HG03066 (cell line): ENCODE data around the gene TICRR.

Experiments
- ATAC-seq: cut with Tn5 transposase; IDR thresholded peaks from one replicate; pipeline ENCODE4 v1.9.1; 2021; ENCODE audit warnings: low read depth; ENCODE audit not compliant: unreplicated experiment

TICRR gene

DNA sequence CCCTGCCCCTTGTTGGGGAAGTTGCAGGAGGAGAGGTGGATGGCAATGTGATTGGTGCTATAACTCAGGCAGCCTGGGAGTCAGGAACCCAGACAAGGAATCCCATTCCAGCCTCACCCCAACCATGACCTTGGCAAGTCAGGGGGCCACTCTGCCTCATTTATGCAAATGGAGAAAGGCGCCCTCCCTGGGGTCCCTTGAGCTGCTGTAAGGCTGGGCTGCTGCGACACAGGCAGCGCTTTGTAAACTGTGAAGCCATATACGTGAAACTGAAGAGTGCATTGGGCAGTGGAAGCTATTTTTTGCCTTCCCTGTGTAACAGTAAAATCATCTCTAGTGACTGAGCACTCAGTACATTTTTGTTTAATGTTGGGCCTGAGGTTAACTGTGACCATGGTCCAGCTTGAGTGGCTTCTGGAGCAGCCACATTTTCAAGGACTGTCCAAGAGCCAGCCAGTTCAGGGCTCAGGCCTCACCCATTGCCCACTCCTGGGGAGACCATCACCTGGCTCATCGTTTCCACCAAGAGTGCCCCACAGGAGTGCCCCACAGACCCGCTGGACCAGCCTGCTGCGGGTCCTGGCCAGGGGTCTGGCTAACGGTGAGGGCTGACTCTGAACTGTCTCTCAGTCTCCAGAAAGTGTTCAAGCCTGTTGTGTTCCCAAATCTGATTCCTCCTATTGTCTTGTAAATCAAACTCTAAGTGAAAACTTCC lies 52.1 kb downstream of the TICRR start:
- no peak for ATAC-seq

DNA sequence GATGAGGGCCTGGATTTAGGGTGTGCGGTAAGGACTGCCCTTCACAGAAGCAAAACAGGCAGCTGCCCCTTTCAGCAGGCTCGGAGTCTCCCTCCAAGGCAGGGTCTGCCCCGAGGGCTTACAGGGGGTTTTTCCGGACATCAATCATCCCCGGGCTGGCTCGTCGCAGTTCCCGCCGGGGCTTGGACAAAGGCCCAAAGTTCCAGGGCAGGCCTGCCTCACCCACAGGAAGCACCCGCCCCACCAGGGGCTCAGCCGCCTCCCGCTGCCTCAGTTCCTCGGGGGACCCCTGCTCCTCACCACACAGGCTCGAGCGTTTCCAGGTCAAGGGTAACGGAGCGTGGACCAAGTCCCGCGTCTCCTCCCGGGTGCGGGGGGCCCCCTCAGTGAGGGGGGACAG lies 53.0 kb downstream of the TICRR start:
- no peak for ATAC-seq

DNA sequence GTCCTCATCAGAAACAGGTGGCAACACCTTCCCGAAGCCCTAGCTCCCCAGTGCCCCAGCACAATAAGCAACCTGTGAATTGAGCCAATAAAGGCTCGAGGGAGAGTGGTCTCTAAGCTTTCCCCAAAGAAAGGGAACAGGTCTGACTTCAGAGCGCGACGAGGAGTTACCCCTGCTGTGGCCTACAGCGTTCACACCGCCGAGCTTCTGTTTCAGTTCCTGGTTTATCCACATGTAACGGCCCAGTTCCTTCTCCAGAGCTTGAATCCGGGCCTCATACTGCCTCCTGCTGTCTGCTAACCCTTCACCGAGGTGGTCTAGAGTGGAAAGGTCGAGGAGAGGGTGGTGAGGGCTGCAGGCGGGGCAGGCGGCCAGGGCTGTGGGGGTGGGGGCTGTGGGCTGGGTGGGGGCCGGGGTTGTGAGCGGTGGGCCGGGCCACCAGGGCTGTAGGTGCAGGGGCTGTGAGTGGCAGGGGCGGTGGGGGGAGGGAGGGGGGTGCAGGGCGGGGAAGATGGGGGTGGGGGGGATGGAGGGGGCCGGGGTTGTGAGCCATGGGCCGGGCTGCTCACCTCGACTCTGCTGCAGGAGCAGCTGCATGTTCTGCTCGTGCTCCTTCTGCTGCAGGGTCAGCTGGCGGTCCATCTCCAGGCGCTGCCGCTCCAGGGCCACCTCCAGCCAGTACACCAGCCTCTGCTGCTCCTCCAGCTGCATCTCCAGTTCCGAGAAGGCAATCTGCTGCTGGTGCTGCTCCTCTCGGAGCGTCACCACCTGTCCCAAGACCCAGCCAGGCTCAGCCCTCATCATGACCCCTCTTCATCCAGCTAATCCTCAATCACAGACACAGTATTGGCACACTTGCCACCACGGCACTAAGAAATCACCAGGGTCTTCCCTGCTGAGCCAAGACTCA lies 53.8 kb downstream of the TICRR start:
- no peak for ATAC-seq

- no peak for ATAC-seq
Observed at GRCh38 chr15:89629829-89630228, 54.6 kb downstream of the TICRR start.

GRCh38 chr15:89630260-89630659 lies 55.0 kb downstream of the TICRR start:
- ATAC-seq: no peak

DNA sequence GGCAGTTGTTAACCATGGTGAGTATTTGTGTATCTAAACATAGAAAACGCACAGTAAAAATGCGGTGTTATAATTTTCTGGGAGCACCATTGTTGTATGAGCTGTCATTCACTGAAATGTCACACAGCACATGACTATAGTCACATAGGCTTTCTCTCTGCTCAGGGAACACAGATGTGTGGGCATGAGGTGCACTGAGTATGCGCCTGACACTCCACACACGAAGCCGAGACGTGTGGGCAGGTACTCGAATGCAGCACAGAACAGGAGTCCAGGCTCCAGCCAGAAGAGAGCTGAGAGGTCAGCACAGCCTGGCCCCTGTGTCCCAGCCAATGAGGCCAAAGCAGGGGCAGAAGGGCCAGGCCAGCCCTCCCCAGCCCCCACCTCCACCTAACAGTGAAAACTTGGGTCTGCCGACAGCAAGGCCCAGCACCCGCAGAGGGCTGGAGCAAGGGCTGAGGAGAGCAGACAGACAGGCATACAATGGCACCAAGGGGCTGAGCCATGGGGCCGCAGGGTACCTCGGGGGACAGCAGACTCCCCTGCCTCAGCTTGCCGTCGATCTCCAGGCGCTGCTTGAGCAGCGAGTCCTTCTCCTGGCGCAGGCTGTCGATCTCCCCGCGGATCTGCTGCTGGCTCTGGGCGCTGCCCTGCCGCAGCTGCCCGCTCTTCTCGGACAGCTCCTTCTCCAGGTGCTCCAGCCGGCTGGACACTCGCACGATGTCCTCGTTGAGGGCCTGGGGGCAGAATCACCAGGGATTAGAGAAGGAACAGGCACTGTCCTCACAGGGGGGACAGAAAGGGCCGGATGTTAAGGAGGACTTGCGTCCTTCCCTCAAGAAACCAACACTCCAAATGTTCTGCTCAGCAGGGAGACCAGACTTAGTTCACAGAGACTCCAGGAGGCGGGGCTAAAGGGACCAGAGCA lies 56.0 kb downstream of the TICRR start:
- ATAC-seq: no peak

GRCh38 chr15:89631902-89632264 lies 56.6 kb downstream of the TICRR start:
- ATAC-seq: no peak

- ATAC-seq: no peak
Observed at GRCh38 chr15:89632563-89633430, 57.5 kb downstream of the TICRR start.

DNA sequence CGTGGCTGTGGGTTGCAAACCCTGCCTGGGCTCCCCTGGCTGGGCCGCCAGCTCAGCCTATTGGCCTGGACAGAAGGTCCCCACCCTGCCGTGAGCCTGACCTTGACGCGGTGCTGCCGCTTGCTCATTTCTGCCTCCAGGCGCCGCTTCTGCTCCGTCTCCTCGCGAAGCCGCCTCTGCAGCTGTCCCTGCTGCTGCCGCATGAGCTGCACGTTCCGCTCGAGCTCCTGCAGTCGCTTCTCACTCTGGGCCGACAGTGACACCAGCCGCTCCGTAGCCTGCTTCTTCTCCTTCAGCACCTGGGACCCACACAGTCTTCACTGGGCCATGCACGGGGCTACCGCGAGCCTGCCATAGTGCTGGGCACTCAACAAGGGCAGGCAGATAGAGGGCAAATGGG lies 58.3 kb downstream of the TICRR start:
- ATAC-seq: no peak

DNA sequence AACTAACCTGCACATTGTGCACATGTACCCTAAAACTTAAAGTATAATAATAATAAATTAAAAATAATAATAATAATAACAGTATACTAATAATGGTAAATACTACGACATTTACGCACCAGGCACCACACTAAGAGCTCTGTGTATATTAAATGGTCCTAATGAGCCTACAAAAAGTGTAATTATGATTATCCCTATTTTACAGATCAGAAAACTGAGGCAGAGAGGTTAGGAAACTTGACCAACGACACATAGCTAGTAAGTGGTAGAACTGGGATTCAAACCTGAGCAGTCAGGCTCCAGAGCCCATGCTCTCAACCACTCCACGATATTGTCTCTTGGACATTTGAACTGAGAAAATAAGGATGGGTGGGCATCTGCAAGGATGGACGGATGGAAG lies 65.0 kb downstream of the TICRR start:
- no peak for ATAC-seq

GRCh38 chr15:89641053-89641452 lies 65.8 kb downstream of the TICRR start:
- no peak for ATAC-seq

DNA sequence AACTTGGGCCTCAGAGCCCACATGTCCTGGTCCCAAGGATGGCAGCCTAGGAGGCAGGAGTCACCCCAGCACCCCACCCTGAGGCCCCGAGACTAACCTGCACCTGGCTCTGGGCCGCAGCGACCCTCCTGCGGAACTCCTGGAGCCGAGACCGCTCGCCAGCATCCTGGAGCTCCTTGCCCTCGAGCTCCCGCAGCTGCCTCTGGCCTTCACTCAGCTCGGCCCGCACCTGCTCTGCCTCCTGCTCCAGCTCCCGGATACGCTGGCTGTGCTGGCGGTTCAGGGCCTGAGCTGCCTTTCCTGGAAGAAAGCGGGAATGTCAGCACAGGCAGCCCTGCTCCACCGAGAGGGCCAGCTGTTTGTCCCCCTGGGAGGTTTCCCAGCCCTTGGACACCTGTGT lies 66.8 kb downstream of the TICRR start:
- ATAC-seq: no peak

DNA sequence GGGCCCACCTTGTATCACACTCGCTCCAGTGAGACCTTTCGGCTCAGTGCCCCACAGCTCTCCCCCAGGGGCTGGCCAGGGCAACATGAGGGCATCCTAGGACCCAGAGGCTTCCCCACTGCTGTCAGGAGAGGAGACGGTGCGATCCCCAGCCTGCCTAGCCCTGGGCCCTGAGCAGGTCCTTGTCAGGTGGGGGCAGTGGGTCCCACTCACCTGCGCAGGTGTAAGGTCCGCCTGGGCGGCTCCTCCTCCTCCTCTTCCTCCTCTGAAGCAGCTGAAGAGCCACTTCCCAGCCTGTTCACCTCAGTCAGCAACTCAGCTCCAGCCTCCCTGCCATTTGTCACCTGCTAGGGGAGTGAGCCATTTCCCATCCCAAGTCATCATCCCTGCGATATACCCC lies 70.4 kb downstream of the TICRR start:
- ATAC-seq: no peak

DNA sequence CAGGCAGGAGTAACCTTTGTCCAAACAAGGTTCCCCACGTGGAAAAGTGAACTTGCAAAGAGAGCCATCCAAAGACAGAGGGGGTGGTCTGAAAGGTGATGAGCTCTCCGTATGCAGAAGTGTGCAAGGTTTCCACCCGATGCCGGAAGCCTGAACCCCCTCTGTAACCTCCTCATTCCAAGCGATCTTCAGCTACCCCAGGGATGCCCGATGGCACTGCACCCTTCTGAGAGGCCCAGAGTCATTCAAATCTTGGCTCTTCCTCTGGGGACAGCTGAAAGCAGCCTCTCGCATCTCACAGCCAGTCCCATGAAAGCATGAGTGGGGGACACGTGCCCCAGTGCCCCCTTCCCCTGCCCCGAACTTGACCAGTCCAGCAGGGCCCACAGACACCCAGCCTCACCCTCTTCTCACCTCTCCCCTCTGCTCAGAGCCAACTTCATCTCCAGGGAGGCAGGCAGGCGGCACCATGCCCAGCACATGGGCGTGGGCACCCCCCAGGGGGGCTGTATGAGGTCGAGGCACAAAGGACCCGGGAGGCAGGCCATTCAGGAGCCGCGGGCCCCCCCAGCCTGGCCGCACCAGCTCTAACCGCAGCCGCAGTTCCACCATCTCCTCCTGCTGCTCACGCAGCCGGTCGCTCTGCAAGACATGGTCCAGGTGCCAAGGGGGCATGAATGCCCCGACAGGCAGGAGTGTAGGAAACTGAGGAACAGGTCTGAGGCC lies 71.3 kb downstream of the TICRR start:
- no peak for ATAC-seq

DNA sequence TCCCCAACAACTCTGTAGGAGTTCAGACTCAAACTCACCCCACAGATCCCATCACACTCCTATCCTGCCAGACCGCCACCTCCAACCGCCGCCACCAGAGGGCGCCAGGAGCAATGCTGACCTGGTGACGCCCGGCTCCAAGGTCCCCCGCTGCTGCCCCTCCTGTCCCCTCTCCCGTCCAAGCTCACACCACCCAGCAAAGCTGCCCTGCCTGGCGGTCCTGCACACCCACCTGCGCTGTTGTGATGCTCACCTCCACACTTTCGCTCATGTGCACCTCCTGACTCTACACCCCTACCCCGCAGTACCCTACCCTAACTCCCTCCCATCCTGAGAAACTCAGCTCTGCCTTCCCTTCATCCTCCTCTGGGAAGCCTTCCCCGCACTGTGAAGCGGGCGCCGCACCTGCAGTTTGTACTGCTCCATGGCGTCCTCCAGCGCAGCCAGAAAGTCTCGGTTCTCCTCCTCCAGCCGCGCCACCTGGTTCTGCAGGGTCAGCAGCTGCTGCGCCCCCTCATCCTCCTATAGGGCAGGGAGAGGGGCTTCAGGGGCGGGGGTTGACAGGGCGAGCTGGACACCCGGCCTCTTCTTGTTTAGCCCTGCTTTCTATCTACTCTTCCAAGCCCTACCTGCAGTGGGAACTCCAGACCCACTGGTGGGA lies 72.1 kb downstream of the TICRR start:
- no peak for ATAC-seq

DNA sequence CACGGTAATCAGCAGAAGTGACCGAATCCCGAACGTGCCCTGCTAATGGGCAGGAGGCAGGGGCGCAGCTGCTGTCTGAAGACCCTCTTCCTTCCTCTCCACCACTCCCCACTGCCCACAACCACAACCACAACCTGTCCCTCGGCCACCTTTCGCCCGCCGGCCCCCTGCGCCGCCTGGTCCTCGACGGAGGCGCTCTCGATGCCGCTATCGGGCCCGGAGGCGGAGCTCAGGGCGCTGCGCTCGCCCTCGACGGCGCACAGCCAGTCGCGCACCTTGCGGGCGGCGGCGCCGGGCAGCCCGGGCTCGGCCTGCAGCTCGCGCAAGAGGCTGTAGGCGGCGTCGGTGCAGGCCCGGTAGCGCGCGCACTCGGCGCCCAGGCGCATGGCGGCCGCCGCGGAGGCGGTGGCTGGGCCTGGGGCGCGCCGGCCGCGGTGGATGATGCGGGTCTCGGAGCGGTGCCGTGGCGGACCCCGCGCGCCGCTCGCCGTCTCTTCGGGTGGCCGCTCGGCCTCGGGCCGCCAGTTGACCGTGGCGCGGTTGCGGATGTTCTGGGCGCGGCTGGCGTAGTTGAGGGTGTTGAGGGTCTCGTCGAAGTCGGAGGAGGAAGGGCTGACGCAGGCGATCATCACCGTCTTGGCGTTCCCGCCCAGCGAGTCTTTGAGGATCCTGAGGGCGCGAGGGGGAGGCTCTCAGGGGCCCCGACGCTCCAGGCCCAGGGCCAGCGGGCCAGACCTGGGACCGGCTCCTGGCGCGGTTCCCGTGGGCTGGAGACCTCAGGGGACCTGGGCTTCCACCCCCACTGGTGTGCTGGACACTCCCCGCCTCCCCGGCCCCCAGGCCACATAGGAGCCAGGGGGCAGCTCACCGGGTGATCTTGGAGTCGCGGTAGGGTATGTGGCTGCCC lies 73.1 kb downstream of the TICRR start:
- ATAC-seq: no peak

DNA sequence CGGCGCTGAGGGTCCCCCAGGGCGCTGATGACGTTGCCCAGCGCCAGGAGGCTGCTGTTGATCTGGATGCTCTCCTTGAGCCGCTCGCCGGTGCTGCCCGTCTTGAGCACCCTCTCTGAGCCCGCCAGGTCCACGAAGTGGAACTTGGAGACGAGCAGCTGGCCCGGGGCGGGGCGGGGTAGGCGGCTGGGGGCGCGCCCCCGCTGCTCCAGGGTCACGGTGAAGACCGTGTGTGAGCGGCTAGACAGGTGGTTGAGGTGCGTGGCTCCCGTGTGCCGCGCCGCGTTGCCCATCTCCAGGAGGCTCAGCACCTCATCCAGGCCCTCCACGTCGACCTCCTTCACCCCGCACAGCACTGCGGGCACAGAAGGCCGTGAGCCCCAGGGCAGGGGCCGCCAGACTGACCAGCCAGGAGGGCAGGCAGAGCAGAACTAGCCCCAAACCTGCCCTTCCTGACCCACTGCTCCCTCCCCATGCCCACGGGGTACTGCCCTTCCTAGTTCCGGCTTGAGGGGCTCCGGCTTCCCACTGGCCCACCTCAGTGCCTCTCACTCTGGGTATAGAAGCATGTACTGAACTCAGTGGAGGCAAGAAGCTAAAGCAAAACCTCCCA lies 73.8 kb downstream of the TICRR start:
- ATAC-seq: no peak
